ENCODE results near the gene ANO10. TPM values are rescaled to one million over a fixed set of nuclear protein-coding genes. Genes with fewer than 3 reads are reported as not detected.
A peak's percentile ranks its signal among the peaks of the same experiment; 100 is the strongest.
"Not testable (repeated sequence)": the region's sequence is repeated elsewhere in the genome, so short reads cannot be mapped to it uniquely, and the experiment has no call there.

The ANO10 gene, protein sequence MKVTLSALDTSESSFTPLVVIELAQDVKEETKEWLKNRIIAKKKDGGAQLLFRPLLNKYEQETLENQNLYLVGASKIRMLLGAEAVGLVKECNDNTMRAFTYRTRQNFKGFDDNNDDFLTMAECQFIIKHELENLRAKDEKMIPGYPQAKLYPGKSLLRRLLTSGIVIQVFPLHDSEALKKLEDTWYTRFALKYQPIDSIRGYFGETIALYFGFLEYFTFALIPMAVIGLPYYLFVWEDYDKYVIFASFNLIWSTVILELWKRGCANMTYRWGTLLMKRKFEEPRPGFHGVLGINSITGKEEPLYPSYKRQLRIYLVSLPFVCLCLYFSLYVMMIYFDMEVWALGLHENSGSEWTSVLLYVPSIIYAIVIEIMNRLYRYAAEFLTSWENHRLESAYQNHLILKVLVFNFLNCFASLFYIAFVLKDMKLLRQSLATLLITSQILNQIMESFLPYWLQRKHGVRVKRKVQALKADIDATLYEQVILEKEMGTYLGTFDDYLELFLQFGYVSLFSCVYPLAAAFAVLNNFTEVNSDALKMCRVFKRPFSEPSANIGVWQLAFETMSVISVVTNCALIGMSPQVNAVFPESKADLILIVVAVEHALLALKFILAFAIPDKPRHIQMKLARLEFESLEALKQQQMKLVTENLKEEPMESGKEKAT
- polyA plus RNA-seq (ENCODE audit: insufficient read length in 4 of 4), result 10 to 100 TPM; 37.5 to 50.5 (median 41.3) TPM

DNA sequence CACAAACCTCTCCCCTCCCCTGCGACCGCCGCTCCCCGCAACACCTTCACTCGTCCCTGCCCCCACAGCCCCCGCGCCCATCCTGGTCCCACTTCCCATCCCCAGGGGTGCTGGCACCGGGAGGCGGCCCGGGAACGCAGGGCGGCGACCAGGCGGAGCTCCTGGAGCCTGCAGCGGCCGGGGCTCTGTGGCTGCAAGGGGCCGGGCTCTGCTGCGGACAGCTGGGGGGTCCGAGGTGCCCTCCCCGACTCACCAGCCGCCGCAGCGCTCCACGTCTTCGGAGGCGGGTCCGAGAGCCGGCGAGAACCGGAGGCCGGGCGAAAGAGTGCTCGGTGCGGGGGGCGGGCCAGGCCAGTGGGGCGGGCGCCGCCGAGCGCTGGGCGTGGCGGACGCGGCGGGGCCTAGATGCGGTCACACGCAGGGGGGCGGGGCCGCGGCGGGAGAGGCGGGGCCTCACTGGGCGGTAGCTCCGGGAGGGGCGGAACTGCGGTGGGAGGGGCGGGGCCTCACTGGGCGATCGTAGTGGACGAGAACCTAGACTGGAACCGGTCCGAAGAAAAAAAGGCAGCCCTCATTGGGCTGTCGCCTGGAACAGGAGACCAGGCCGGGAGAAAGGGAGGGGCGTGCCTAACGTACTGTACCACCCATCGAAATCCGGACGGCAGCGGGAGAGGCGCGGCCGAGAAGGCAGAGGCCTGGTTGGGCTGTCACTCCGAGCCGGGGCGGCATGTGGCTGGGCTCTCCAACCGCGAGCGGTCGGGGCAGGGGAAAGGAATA, at the start of gene ANO10:
Gene ANO10, minus strand, starts transcription at position 356 of the 777 bp plus-strand sequence. CDS start 16,159 bp downstream, outside the sequence.
- DNase-seq (ENCODE audit: low read depth in 4 of 4, low spot score in 3 of 4), result peak; percentile 94 to 97 (median 96)

DNA sequence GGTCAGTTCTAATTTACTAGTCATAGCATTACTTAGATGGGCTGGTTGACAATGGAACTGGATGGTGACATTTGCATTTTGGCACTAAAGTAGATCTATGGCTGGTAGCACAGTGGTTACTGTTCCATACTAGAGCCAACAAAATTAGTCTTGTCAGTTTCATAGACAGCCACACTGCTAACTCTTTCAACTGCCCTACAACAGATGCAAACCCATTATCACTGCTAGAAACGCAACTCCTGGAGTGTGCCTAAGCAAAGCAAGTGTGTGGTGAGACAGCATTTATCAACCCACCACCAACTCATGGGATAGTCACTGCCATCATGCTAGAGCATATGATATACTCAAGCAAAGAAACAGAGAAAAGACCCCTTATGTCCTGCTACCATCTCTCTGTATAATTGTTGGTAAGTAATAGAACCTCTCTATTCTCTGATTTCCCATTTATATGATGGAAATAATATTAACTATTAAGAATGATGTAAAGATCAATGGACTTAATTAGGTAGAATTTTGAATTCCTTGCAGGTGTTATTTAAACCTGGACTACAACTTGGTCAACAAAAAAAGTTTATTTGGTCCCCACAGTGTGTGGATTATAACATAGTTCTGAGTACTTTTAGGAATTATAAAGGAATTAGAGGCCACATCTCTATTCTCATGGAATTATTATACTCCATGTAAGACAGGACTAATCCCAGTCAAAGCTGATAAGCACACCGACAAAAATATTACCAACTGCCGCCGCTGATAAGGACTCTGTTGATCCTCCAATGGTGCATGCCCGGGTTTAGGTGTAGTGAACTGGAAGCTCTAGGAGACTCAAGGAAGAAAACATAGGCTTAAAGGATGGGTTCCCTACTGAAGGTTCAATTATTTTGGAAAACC, 49.1 kb upstream of the ANO10 start:
- no peak for DNase-seq (ENCODE audit: low read depth in 4 of 4, low spot score in 3 of 4)

DNA sequence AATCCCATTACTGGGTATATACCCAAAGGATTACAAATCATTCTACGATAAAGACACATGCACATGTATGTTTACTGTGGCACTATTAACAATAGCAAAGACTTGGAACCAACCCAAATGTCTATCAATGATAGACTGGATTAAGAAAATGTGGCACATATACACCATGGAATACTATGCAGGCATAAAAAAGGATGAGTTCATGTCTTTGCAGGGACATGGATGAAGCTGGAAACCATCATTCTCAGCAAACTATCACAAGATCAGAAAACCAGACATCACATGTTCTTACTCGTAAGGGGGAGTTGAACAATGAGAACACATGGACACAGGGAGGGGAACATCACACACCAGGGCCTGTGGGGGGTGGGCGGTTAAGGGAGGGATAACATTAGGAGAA, 43.2 kb upstream of the ANO10 start:
- not testable (repeated sequence) for DNase-seq (ENCODE audit: low read depth in 4 of 4, low spot score in 3 of 4)

DNA sequence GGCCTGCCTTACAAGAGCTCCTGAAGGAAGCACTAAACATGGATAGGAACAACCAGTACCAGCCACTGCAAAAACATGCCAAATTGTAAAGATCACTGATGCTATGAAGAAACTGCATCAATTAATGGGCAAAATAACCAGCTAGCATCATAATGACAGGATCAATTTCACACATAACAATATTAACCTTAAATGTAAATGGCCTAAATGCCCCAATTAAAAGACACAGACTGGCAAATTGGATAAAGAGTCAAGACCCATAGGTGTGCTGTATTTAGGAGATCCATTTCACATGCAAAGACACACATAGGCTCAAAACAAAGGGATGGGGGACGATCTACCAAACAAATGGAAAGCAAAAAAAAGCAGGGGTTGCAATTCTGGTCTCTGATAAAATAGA, 39.6 kb upstream of the ANO10 start:
- not testable (repeated sequence) for DNase-seq (ENCODE audit: low read depth in 4 of 4, low spot score in 3 of 4)

DNA sequence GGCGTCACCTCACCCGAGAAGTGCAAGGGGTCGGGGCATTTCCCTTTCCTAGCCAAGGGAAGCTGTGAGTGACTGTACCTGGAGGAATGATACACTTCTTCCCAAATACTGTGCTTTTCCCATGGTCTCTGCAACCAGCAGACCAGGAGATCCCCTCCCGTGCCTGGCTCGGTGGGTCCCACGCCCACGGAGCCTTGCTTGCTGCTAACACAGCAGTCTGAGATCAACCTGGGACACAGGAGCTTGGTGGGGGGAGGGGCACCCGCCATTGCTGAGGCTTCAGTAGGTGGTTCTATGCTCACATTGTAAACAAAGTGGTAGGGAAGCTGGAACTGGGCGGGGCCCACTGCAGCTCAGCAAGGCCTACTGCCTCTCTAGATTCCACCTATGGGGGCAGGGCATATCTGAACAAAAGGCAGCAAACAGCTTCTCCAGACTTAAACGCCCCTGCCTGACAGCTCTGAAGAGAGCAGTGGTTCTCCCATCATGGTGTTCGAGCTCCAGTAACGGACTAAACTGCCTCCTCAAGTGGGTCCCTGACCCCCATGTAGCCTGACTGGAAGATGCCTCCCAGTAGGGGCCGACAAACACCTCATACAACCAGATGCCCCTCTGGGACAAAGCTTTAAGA, 37.6 kb upstream of the ANO10 start:
- DNase-seq (ENCODE audit: low read depth in 4 of 4, low spot score in 3 of 4), result no peak

DNA sequence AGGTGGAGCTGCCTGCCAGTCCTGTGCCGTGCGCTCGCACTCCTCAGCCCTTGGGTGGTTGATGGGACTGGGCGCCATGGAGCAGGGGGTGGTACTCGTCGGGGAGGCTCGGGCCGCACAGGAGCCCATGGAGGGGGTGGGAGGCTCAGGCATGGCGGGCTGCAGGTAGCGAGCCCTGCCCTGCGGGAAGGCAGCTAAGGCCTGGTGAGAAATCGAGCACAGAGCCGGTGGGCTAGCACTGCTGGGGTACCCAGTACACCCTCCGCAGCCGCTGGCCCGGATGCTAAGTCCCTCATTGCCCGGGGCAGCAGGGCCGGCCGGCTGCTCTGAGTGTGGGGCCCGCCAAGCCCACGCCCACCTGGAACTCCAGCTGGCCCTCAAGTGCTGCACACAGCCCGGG, 34.6 kb upstream of the ANO10 start:
- DNase-seq (ENCODE audit: low read depth in 4 of 4, low spot score in 3 of 4), result not testable (repeated sequence)

DNA sequence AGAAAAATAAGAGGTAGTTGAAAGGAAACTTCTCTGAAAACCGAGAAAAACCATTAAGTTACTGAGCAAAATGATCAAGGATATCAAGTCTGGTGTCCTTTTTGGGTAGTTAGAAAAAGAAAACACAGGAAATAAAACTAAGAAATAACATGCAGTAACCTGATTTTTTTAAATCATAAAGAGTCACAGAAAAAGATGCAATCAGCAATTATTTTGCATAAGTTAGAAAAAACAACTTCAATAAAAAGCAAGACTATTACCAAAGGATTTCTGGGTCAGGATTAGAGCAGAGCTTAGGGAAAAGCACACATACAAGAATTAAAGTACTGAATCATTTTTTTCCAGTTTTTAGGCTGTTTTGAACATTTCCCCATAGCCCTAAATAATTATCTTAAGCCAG, 28.5 kb upstream of the ANO10 start:
- DNase-seq (ENCODE audit: low read depth in 4 of 4, low spot score in 3 of 4), result no peak

DNA sequence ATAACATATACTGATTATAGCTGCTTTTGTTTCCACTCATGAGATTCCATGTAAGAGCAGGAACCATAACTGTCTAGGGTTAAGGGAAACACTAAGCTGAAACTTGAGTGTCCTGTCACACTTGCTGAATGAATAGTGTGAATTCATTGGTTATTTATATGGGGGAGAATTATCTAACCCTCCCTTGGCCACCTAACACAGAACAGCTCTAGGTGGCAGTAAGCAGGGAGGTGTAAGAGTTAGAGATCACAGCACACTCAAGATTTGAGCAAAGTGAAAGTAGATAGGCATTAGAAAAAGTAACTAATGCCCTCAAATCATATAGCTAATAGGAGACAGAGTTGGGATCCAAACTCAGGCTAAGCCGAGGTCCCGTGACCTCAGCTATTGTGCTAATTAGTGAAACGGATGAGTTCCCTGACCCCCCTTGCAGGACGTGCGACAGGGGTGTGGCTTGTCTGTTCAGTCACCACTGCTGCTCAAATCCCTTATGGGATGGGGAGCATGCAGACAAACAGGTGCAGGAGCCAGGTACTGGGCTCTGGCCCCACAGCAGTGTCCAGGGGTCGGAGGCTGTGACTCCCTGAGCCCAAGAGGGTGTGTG, 27.7 kb upstream of the ANO10 start:
- DNase-seq (ENCODE audit: low read depth in 4 of 4, low spot score in 3 of 4), result no peak

DNA sequence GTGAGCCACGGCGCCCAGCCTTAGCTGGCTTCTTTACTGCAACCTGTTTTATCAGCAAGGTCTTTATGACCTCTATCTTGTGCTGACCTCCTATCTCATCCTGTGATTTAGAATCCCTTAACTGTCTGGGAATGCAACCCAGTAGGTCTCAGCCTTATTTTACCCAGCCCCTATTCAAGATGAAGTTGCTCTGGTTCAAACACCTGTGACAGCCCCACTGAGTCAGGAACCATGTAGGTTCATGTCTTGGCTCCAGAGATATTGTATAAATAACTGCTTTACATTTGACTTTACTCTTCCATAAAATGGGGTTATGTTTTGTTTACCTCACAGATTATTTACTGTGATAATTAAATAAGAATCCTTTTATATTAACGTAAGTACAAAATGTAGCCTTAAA, 27.1 kb upstream of the ANO10 start:
- DNase-seq (ENCODE audit: low read depth in 4 of 4, low spot score in 3 of 4), result no peak

DNA sequence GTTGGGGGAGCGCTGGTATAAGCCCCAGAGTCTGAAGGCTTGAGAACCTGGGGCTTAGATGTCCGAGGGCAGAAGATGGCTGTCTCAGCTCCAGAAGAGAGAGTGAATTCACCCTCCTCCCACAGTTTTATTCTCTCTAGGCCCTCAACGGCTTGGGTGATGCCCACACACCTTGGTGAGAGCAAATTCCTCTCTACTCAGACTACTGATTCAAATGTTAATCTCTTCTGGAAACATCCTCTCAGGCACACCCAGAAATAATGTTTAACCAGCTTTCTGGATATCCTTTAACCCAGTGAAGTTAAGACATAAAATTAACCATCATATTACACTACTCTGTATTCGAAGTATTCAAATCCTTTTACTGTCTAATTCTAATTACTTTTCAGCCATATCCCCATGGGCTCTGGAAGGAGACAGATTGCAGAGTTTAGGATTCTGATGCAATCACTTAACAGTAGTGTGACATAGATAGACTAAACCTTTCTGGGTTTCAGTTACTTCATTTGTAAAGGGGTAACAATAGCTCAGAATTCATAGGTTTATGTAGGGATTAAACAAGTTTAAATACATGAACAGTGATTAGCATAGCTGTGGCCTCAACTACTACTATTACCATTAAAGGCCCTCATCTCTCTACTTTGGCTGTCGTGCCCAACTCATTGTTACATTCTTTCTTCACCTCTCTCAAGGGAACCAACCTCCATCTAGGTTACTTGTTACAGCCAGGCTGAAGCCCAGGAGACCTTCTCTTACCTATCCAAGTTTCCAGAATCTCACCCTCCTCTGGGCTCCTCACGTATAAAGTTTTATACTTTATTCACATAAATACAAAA, 25.7 kb upstream of the ANO10 start:
- peak in 1 of 4 donors; percentile 17 for DNase-seq (ENCODE audit: low read depth in 4 of 4, low spot score in 3 of 4)

DNA sequence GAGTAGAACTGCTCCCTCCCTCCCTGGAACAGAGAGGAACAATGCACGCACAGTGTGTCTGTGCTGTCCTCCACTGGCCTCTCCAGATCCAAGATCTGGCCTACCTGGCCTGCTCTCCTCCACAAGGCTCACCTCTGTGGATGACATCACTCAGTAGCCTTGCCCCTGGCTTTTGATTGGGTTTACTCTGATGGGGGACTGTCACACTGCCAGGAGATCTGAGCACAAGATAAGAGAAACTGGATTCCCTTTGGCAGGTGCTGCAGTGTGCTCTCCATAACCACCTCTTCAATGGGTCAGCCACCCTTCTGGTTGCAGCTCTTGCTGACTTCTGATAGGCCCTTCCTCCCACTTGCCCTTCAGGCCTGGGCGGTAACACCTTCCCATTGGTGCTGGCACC, 22.6 kb upstream of the ANO10 start:
- DNase-seq (ENCODE audit: low read depth in 4 of 4, low spot score in 3 of 4), result no peak

DNA sequence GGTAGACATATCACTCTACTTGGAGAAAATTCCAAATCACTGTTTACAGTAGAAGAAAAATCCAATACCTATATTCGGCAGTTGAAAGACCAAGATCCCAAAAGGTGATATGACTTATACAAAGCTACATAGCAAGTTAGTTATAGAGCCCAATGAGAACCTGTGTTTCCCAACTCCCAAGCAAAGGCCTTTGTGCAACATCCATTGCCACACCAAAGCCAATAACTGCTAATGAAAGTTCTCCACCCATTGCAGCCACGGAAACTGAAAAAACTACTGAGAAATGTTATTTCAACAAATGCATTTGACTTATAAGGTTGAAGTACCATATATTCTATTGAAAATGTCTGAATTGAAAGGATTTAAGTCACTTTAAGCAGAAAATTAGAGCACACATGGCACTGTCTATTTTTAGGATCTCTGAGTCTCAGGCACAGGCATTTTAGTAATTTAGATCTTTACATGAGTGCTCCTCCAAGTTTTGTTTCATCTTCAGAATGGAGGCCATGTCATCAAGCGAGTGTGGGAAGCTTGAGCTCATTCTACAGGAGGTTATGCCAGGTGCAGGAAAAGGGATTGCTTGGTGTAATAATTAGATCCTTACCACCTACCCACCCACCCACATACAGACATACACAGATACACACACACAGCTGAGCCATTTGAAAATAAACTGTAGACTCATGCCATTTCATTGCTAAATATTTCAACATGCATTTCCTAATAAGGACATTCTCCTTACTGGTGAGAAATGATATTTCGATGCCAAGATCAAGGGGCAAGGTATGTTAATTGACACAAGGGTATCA, 19.7 kb upstream of the ANO10 start:
- DNase-seq (ENCODE audit: low read depth in 4 of 4, low spot score in 3 of 4), result no peak

DNA sequence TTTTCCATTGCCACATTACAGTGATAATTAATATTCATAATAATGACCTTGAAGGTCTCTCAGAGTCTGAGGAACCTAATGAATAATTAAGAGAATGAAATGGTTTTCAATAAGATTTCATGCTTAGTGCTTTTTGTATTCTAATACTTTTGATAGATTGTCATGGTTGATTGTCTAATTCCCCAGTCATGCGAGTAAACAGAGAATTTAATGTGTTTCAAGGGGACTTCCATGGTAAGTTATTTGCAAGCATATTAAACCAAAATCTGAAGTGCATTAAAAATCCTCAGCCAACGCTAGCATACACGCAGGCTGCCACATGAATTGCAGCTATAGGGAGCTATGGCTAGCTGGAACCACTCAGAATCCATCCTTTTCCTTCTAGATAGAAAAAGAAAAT, 18.9 kb upstream of the ANO10 start:
- no peak for DNase-seq (ENCODE audit: low read depth in 4 of 4, low spot score in 3 of 4)

DNA sequence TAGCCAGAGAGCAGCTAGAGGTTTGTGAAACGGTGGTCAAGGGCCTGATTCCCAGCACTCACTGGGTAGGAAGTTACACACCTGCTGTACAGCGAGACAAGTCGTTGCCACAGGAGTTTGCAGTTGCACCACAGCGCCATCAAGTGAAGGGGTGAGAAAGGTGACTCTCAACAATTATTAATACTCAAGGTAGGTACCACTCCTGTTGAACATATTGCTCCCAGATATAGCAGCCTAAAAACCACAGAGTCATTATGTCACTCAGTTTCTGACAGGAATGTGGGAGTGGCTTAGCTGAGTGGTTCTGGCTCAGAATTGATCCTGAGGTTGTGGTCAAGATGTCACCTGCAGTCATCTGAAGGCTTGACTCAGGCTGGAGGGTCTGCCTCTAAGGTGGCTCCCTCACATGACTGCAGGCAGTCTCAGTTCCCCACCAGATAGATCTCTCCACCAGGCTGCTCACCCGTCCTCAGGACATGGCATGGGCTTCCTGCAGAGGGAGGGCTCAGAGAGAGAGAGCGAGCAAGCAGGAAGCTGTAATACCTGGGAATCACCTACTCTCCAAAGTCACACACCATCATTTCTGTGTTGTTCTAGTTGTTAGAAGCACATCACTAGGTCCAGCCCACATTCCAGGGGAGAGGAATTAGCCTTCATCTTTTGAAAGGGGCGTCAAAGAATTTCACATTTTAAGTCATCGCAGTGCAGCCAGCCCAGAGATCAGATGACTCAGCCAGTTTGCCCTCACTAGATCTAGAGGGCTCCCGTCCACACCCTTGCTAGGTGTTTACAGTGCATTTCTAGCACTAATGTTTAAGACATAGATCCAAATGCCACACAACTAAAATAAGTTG, 17.0 kb upstream of the ANO10 start:
- no peak for DNase-seq (ENCODE audit: low read depth in 4 of 4, low spot score in 3 of 4)

DNA sequence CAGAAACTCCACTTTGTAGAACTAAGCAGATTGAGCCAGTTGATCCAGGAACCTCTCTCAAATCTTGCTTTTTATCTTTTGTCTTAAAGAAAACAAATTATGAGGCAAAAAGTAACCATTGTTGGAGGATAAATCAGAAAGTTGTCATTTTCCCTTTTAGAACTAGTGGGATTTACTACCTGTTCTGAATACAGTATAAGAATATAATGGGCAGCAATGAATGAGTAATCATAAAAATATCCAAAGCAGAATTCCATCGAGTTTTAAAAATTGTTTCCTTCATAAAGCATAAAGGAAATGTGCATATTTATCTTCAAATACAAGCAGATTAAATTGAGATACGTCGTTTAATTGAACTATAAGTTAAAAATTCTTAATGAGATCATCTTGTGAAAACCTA, 15.9 kb upstream of the ANO10 start:
- no peak for DNase-seq (ENCODE audit: low read depth in 4 of 4, low spot score in 3 of 4)

DNA sequence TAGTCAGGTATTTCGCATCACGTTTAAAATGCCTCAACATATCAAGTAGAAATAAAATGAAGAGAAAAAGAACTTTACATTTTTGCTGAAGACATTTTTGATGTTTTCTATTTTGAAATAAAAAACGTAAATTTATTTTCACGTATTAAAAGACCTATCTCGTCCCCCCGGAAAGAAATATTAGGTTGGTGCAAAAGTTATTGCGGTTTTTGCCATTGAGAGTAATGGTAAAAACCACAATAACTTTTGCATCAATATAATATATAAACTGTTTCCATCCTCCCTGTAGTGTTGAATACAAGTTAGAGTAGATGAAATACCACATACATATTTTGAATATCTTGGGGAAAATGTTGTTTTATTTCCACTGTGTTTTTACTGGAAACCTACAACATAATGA, 11.2 kb upstream of the ANO10 start:
- no peak for DNase-seq (ENCODE audit: low read depth in 4 of 4, low spot score in 3 of 4)

DNA sequence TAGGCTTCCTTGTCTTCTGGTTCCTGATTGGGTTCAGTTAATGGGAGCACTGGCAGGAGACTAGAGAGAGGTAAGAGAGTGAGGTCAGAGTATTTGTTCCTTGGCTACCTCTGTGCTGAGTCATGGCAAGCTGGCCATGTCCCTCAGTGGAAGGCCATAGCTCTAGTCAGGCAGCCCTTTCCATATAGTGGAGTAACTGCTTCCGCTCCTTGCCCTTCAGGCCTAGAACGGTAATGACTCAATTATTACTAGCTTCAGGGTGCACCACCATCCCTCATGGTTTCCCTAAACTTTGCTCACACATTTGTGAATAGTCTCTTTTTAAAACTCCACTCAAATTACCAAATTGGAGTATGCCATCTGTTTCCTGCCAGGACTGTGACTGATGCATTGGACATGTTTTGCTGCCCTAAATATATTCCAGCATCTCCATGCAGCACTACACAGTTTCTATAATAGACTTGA, 10.5 kb upstream of the ANO10 start:
- DNase-seq (ENCODE audit: low read depth in 4 of 4, low spot score in 3 of 4), result no peak
